ENCODE results near the gene CTNNA3. TPM values are rescaled to one million over a fixed set of nuclear protein-coding genes. Genes with fewer than 3 reads are reported as not detected.

Gene CTNNA3
- total and polyA plus RNA-seq, 4 experiments from 2014 or later = not detected

- no peak for DNase-seq
- no peaks in the 10 kb centered on the region for H3K36me3 ChIP-seq (ENCODE audit: insufficient read depth, low read length)
- H3K4me3 Mint-ChIP-seq = no peak overlapping the region
- no peaks in the 10 kb centered on the region for H3K4me1 ChIP-seq (ENCODE audit: insufficient read depth, low read length)
- H3K9me3 Mint-ChIP-seq = peaks cover 0 to 2% (median 0%) of the 10 kb centered on the region in 8 donors
- H3K27ac Mint-ChIP-seq = no peak overlapping the region
- H3K27ac ChIP-seq (ENCODE audit: low read depth, low read length) = no peak overlapping the region
- POLR2A ChIA-PET (ENCODE audit: partially characterized antibody) = no interaction called here
- intact Hi-C loops (cut with micrococcal nuclease) = no loop called here
- no peaks in the 10 kb centered on the region for H3K9me3 ChIP-seq (ENCODE audit: control insufficient read depth in 1 of 2, low read length in 2 of 2)
- CTCF ChIA-PET (ENCODE audit: partially characterized antibody) = no interaction called here
- H3K4me1 Mint-ChIP-seq = no peaks in the 10 kb centered on the region
- peaks cover 0 to 2% of the 10 kb centered on the region in 2 donors for H3K27me3 Mint-ChIP-seq
- no peak overlapping the region for H3K4me3 ChIP-seq (ENCODE audit: low read length in 2 of 2)
- H3K27me3 ChIP-seq (ENCODE audit: insufficient read depth, low read length) = no peaks in the 10 kb centered on the region
- no peaks in the 10 kb centered on the region for H3K36me3 Mint-ChIP-seq
Observed at GRCh38 chr10:66958466-66958865, 737.5 kb downstream of the CTNNA3 start.

- H3K27me3 ChIP-seq (ENCODE audit: insufficient read depth, low read length) = no peaks in the 10 kb centered on the region
- CTCF ChIA-PET (ENCODE audit: partially characterized antibody) = no interaction called here
- Mint-ChIP-seq H3K9me3 (peaks cover 0 to 1% (median 0%) of the 10 kb centered on the region in 8 donors), H3K4me1 (no peaks in the 10 kb centered on the region), H3K36me3 (no peaks in the 10 kb centered on the region), H3K4me3 (no peak overlapping the region), H3K27ac (no peak overlapping the region), H3K27me3 (peaks cover 0 to 1% of the 10 kb centered on the region in 2 donors)
- H3K36me3 ChIP-seq (ENCODE audit: insufficient read depth, low read length) = no peaks in the 10 kb centered on the region
- no peaks in the 10 kb centered on the region for H3K9me3 ChIP-seq (ENCODE audit: control insufficient read depth in 1 of 2, low read length in 2 of 2)
- H3K4me1 ChIP-seq (ENCODE audit: insufficient read depth, low read length) = no peaks in the 10 kb centered on the region
- DNase-seq = no peak
- POLR2A ChIA-PET (ENCODE audit: partially characterized antibody) = interaction anchor here (0.6 kb wide), 1 partner anchor 871 kb away, joined by 3 read pairs; no protein-coding TSS in a partner anchor
- intact Hi-C loops (cut with micrococcal nuclease) = no loop called here
- H3K4me3 ChIP-seq (ENCODE audit: low read length in 2 of 2) = no peak overlapping the region
- no peak overlapping the region for H3K27ac ChIP-seq (ENCODE audit: low read depth, low read length)
Observed at GRCh38 chr10:66951896-66952295, 744.1 kb downstream of the CTNNA3 start.

GRCh38 chr10:66943590-66943989 is 752.4 kb downstream of the CTNNA3 start:
- Mint-ChIP-seq H3K27me3 (peaks cover 0 to 3% of the 10 kb centered on the region in 2 donors), H3K27ac (no peak overlapping the region), H3K4me1 (no peaks in the 10 kb centered on the region), H3K4me3 (no peak overlapping the region), H3K36me3 (no peaks in the 10 kb centered on the region), H3K9me3 (peaks cover 0 to 3% (median 0%) of the 10 kb centered on the region in 8 donors)
- H3K9me3 ChIP-seq (ENCODE audit: control insufficient read depth in 1 of 2, low read length in 2 of 2) = no peaks in the 10 kb centered on the region
- no peak overlapping the region for H3K27ac ChIP-seq (ENCODE audit: low read depth, low read length)
- no peaks in the 10 kb centered on the region for H3K27me3 ChIP-seq (ENCODE audit: insufficient read depth, low read length)
- POLR2A ChIA-PET (ENCODE audit: partially characterized antibody) = no interaction called here
- intact Hi-C loops (cut with micrococcal nuclease) = no loop called here
- no peak overlapping the region for H3K4me3 ChIP-seq (ENCODE audit: low read length in 2 of 2)
- CTCF ChIA-PET (ENCODE audit: partially characterized antibody) = no interaction called here
- DNase-seq = no peak
- H3K36me3 ChIP-seq (ENCODE audit: insufficient read depth, low read length) = no peaks in the 10 kb centered on the region
- no peaks in the 10 kb centered on the region for H3K4me1 ChIP-seq (ENCODE audit: insufficient read depth, low read length)

- H3K27ac ChIP-seq (ENCODE audit: low read depth, low read length) = no peak overlapping the region
- Mint-ChIP-seq H3K4me3 (no peak overlapping the region), H3K36me3 (no peaks in the 10 kb centered on the region), H3K27me3 (peaks cover 0 to 1% of the 10 kb centered on the region in 2 donors), H3K27ac (no peak overlapping the region), H3K9me3 (peaks cover 0 to 3% (median 0%) of the 10 kb centered on the region in 8 donors), H3K4me1 (no peaks in the 10 kb centered on the region)
- H3K9me3 ChIP-seq (ENCODE audit: control insufficient read depth in 1 of 2, low read length in 2 of 2) = no peaks in the 10 kb centered on the region
- ChIA-PET CTCF (ENCODE audit: partially characterized antibody) (no interaction called here), POLR2A (ENCODE audit: partially characterized antibody) (no interaction called here)
- H3K27me3 ChIP-seq (ENCODE audit: insufficient read depth, low read length) = no peaks in the 10 kb centered on the region
- no peak overlapping the region for H3K4me3 ChIP-seq (ENCODE audit: low read length in 2 of 2)
- H3K4me1 ChIP-seq (ENCODE audit: insufficient read depth, low read length) = no peaks in the 10 kb centered on the region
- no peaks in the 10 kb centered on the region for H3K36me3 ChIP-seq (ENCODE audit: insufficient read depth, low read length)
- DNase-seq = no peak
- intact Hi-C loops (cut with micrococcal nuclease) = no loop called here
Observed at GRCh38 chr10:66942407-66942806, 753.6 kb downstream of the CTNNA3 start.

- Histone ChIP-seq H3K27me3 (ENCODE audit: insufficient read depth, low read length) (no peaks in the 10 kb centered on the region), H3K36me3 (ENCODE audit: insufficient read depth, low read length) (no peaks in the 10 kb centered on the region), H3K9me3 (ENCODE audit: control insufficient read depth in 1 of 2, low read length in 2 of 2) (no peaks in the 10 kb centered on the region), H3K4me1 (ENCODE audit: insufficient read depth, low read length) (no peaks in the 10 kb centered on the region), H3K4me3 (ENCODE audit: low read length in 2 of 2) (no peak overlapping the region), H3K27ac (ENCODE audit: low read depth, low read length) (no peak overlapping the region)
- no peaks in the 10 kb centered on the region for H3K4me1 Mint-ChIP-seq
- CTCF ChIA-PET (ENCODE audit: partially characterized antibody) = no interaction called here
- DNase-seq = no peak
- no peak overlapping the region for H3K4me3 Mint-ChIP-seq
- intact Hi-C loops (cut with micrococcal nuclease) = no loop called here
- H3K9me3 Mint-ChIP-seq = peaks cover 0 to 3% (median 0%) of the 10 kb centered on the region in 8 donors
- no peaks in the 10 kb centered on the region for H3K36me3 Mint-ChIP-seq
- POLR2A ChIA-PET (ENCODE audit: partially characterized antibody) = no interaction called here
- H3K27me3 Mint-ChIP-seq = peaks cover 0 to 1% of the 10 kb centered on the region in 2 donors
- H3K27ac Mint-ChIP-seq = no peak overlapping the region
Observed at GRCh38 chr10:66941491-66941890, 754.5 kb downstream of the CTNNA3 start.

- Histone ChIP-seq H3K4me1 (ENCODE audit: insufficient read depth, low read length) (no peaks in the 10 kb centered on the region), H3K27ac (ENCODE audit: low read depth, low read length) (no peak overlapping the region), H3K27me3 (ENCODE audit: insufficient read depth, low read length) (no peaks in the 10 kb centered on the region), H3K4me3 (ENCODE audit: low read length in 2 of 2) (no peak overlapping the region), H3K9me3 (ENCODE audit: control insufficient read depth in 1 of 2, low read length in 2 of 2) (no peaks in the 10 kb centered on the region), H3K36me3 (ENCODE audit: insufficient read depth, low read length) (no peaks in the 10 kb centered on the region)
- Mint-ChIP-seq H3K27ac (no peak overlapping the region), H3K4me1 (no peaks in the 10 kb centered on the region), H3K9me3 (peaks cover 0 to 3% (median 0%) of the 10 kb centered on the region in 8 donors), H3K27me3 (peaks cover 0 to 1% of the 10 kb centered on the region in 2 donors), H3K4me3 (no peak overlapping the region), H3K36me3 (no peaks in the 10 kb centered on the region)
- ChIA-PET POLR2A (ENCODE audit: partially characterized antibody) (no interaction called here), CTCF (ENCODE audit: partially characterized antibody) (no interaction called here)
- no peak for DNase-seq
- intact Hi-C loops (cut with micrococcal nuclease) = no loop called here
Observed at GRCh38 chr10:66940965-66941364, 755.0 kb downstream of the CTNNA3 start.

GRCh38 chr10:66934711-66935110 is 761.3 kb downstream of the CTNNA3 start:
- no peaks in the 10 kb centered on the region for H3K9me3 Mint-ChIP-seq
- Histone ChIP-seq H3K9me3 (ENCODE audit: control insufficient read depth in 1 of 2, low read length in 2 of 2) (no peaks in the 10 kb centered on the region), H3K4me3 (ENCODE audit: low read length in 2 of 2) (no peak overlapping the region), H3K27ac (ENCODE audit: low read depth, low read length) (no peak overlapping the region), H3K36me3 (ENCODE audit: insufficient read depth, low read length) (no peaks in the 10 kb centered on the region), H3K4me1 (ENCODE audit: insufficient read depth, low read length) (no peaks in the 10 kb centered on the region), H3K27me3 (ENCODE audit: insufficient read depth, low read length) (no peaks in the 10 kb centered on the region)
- no peaks in the 10 kb centered on the region for H3K4me1 Mint-ChIP-seq
- H3K27me3 Mint-ChIP-seq = peaks cover 4 to 5% of the 10 kb centered on the region in 2 donors
- POLR2A ChIA-PET (ENCODE audit: partially characterized antibody) = no interaction called here
- H3K4me3 Mint-ChIP-seq = no peak overlapping the region
- CTCF ChIA-PET (ENCODE audit: partially characterized antibody) = no interaction called here
- H3K27ac Mint-ChIP-seq = no peak overlapping the region
- no peak for DNase-seq
- H3K36me3 Mint-ChIP-seq = no peaks in the 10 kb centered on the region
- intact Hi-C loops (cut with micrococcal nuclease) = no loop called here

- Histone ChIP-seq H3K4me3 (ENCODE audit: low read length in 2 of 2) (no peak overlapping the region), H3K4me1 (ENCODE audit: insufficient read depth, low read length) (no peaks in the 10 kb centered on the region), H3K27me3 (ENCODE audit: insufficient read depth, low read length) (no peaks in the 10 kb centered on the region), H3K27ac (ENCODE audit: low read depth, low read length) (no peak overlapping the region), H3K36me3 (ENCODE audit: insufficient read depth, low read length) (no peaks in the 10 kb centered on the region), H3K9me3 (ENCODE audit: control insufficient read depth in 1 of 2, low read length in 2 of 2) (no peaks in the 10 kb centered on the region)
- ChIA-PET POLR2A (ENCODE audit: partially characterized antibody) (no interaction called here), CTCF (ENCODE audit: partially characterized antibody) (no interaction called here)
- H3K4me1 Mint-ChIP-seq = peaks cover 0 to 5% (median under 1%) of the 10 kb centered on the region in 4 donors
- H3K27ac Mint-ChIP-seq = no peak overlapping the region
- no peaks in the 10 kb centered on the region for H3K36me3 Mint-ChIP-seq
- intact Hi-C loops (cut with micrococcal nuclease) = no loop called here
- no peak for DNase-seq
- peaks cover 21% of the 10 kb centered on the region in 2 donors for H3K27me3 Mint-ChIP-seq
- H3K4me3 Mint-ChIP-seq = no peak overlapping the region
- H3K9me3 Mint-ChIP-seq = no peaks in the 10 kb centered on the region
Observed at GRCh38 chr10:66931949-66932343, 764.0 kb downstream of the CTNNA3 start.
